Psoas muscle (tissue), 8 donors: ENCODE data around the gene KIF12. TPM values are rescaled to one million over a fixed set of nuclear protein-coding genes. Genes with fewer than 3 reads are reported as not detected.

Experiments used
- ATAC-seq, 4 donors: fragments of 200-7000 bp; cut with Tn5 transposase; one replicate each; pipeline ENCODE4 v1.9.1; 2020; ENCODE audit warnings: moderate library complexity in 3 of 4, mild to moderate bottlenecking in 2 of 4
- DNase-seq, 2 donors: peaks; one replicate each; pipeline ENCODE4 v3.0.0-alpha.2; 2020
- H3K27ac ChIP-seq: fragments of 200-600 bp; one replicate; pipeline ENCODE4 v1.8.0; 2022
- H3K27me3 ChIP-seq, 3 donors: fragments of 200-600 bp in 1 of 3; one replicate each; pipeline versions ENCODE4 v1.6.1 to v1.8.0; 2013 to 2022; ENCODE audit warnings: low read length in 2 of 3, mild to moderate bottlenecking in 2 of 3, moderate library complexity in 1 of 3; ENCODE audit not compliant: insufficient read depth in 3 of 3
- H3K36me3 ChIP-seq, 2 donors: fragments of 200-600 bp in 1 of 2; one replicate each; pipeline versions ENCODE4 v1.6.1 to v1.8.0; 2013 to 2022; ENCODE audit warnings: low read depth in 1 of 2, mild to moderate bottlenecking in 1 of 2, moderate library complexity in 1 of 2; ENCODE audit not compliant: insufficient read depth in 1 of 2
- H3K4me1 ChIP-seq: fragments of 200-600 bp; one replicate; pipeline ENCODE4 v1.8.0; 2022
- H3K4me3 ChIP-seq: fragments of 200-600 bp; one replicate; pipeline ENCODE4 v1.8.0; 2022; ENCODE audit warnings: mild to moderate bottlenecking
- H3K9me3 ChIP-seq: fragments of 200-600 bp; one replicate; pipeline ENCODE4 v1.8.0; 2022
- CTCF ChIP-seq: fragments of 200-600 bp; IDR thresholded peaks from one replicate; pipeline ENCODE4 v1.8.0; 2022; ENCODE audit warnings: antibody characterized with exemption
- WGBS, 3 donors: extraction: QIAGEN DNeasy Blood & Tissue Kit; methylation state at CpG; one replicate each; pipeline versions ENCODE4 v1.1.6 to v1.1.7; 2013; 5-methylcytosine and 5-hydroxymethylcytosine counted together
- intact Hi-C, 2 donors: fragments of 100-400 bp; cut with DNase I; formaldehyde crosslinking; loops; one replicate each; pipeline versions ENCODE4 v1.11.0 to v1.14.2; 2022
- polyA plus RNA-seq, 3 donors: library from polyadenylated mRNA; stranded (reverse); fragments of 200-250 nt; gene quantifications; one replicate each; pipeline ENCODE4 v1.2.3, GENCODE V29; 2013
- total RNA-seq, 4 donors: library from RNA; stranded (reverse); fragmentation: NEBNext Ultra II Directional in 2 of 4; extraction: Animal tissue kit (Norgen Biotek cat#: 25700) in 2 of 4; gene quantifications; one replicate each; pipeline versions ENCODE4 v1.2.1 to v1.2.4, GENCODE V29; 2021 to 2023
- donor health status: healthy with polysubstance abuse.
- donor health status: DM: no; HTN: no; CAD: no; lungs with moderate emphysema.
- donor health status: Bipolar disorder and iron deficiency.
- donor health status: healthy.
- donor health status: DM: yes; HTN: yes; CAD: no.
- donor health status: DM: no; HTN: no; CAD: no.
- donor health status: DM: no; HTN: no; CAD: no.
- donor health status: DM: yes; HTN: yes; CAD: no.

The KIF12 gene
- total and polyA plus RNA-seq, 7 donors: 0.03 to 0.13 (median 0.04) TPM; not detected in 4

- H3K27me3 ChIP-seq: no peaks in the 10 kb centered on the region
- H3K4me1 ChIP-seq: peaks cover 11% of the 10 kb centered on the region
- no peaks in the 10 kb centered on the region for H3K9me3 ChIP-seq
- ATAC-seq (no peak), DNase-seq (no peak)
- no peak overlapping the region for H3K27ac ChIP-seq
- no peaks in the 10 kb centered on the region for H3K36me3 ChIP-seq
- H3K4me3 ChIP-seq: no peak overlapping the region
- 94 to 96% (median 94%) methylated on average over 5 of the region's 5 CpGs for WGBS, 3 donors
- no peak for TF ChIP-seq CTCF
- intact Hi-C loops: no loop called here
Observed at GRCh38 chr9:114056527-114056926, 42.6 kb downstream of the KIF12 start.

- Histone ChIP-seq H3K4me3 (no peak overlapping the region), H3K27me3 (no peaks in the 10 kb centered on the region), H3K9me3 (no peaks in the 10 kb centered on the region), H3K4me1 (peaks cover 11% of the 10 kb centered on the region), H3K27ac (no peak overlapping the region), H3K36me3 (no peaks in the 10 kb centered on the region)
- ATAC-seq (no peak), DNase-seq (no peak)
- intact Hi-C loops: no loop called here
- no peak for TF ChIP-seq CTCF
- 91 to 95% (median 94%) methylated on average over 7 of the region's 7 CpGs for WGBS, 3 donors
Observed at GRCh38 chr9:114055894-114056293, 43.2 kb downstream of the KIF12 start.

- no peak for ATAC-seq
- 92 to 94% (median 92%) methylated on average over 18 of the region's 18 CpGs for WGBS, 3 donors
- peaks cover 11% of the 10 kb centered on the region for H3K4me1 ChIP-seq
- no peaks in the 10 kb centered on the region for H3K9me3 ChIP-seq
- no peak overlapping the region for H3K27ac ChIP-seq
- no peak for TF ChIP-seq CTCF
- intact Hi-C loops: no loop called here
- H3K36me3 ChIP-seq: peaks cover 0 to 5% of the 10 kb centered on the region in 2 donors
- no peak overlapping the region for H3K4me3 ChIP-seq
- no peaks in the 10 kb centered on the region for H3K27me3 ChIP-seq
- no peak for DNase-seq
Observed at GRCh38 chr9:114055061-114055460, 44.0 kb downstream of the KIF12 start.

- DNase-seq: no peak
- intact Hi-C loops: no loop called here
Observed at GRCh38 chr9:114054191-114054690, 44.9 kb downstream of the KIF12 start.

More at GRCh38 chr9:114054191-114054690, 44.9 kb downstream of the KIF12 start:
- TF ChIP-seq CTCF: no peak
- Histone ChIP-seq H3K27me3 (no peaks in the 10 kb centered on the region), H3K27ac (no peak overlapping the region), H3K36me3 (peaks cover 0 to 12% of the 10 kb centered on the region in 2 donors), H3K4me1 (peaks cover 3% of the 10 kb centered on the region), H3K9me3 (no peaks in the 10 kb centered on the region), H3K4me3 (no peak overlapping the region)
- 78 to 92% (median 85%) methylated on average over 10 of the region's 10 CpGs for WGBS, 3 donors
- ATAC-seq: no peak
